Inflammatory macrophage treated with lipopolysaccharide for 1 hour (primary cell): Measurements from ENCODE around the gene ROBO3.

Experiments used
- DNase-seq, 2 donors: peaks; one replicate each; pipeline ENCODE4 v3.0.0-alpha.2; 2020 to 2022

Gene ROBO3

GRCh38 chr11:124928942-124929665, 63.9 kb downstream of the ROBO3 start:
- DNase-seq: no peak

- DNase-seq: peak in 1 of 2 donors; percentile 23
These were observed 65.6 kb downstream of the ROBO3 start for GRCh38 chr11:124930799-124931198.
